Measurements from ENCODE around the gene ZNF778. TPM values are rescaled to one million over a fixed set of nuclear protein-coding genes. Genes with fewer than 3 reads are reported as not detected.

ZNF778 gene
- total and polyA plus RNA-seq, 2 donors from 2014 or later, result 2.2 to 12.7 TPM

DNA sequence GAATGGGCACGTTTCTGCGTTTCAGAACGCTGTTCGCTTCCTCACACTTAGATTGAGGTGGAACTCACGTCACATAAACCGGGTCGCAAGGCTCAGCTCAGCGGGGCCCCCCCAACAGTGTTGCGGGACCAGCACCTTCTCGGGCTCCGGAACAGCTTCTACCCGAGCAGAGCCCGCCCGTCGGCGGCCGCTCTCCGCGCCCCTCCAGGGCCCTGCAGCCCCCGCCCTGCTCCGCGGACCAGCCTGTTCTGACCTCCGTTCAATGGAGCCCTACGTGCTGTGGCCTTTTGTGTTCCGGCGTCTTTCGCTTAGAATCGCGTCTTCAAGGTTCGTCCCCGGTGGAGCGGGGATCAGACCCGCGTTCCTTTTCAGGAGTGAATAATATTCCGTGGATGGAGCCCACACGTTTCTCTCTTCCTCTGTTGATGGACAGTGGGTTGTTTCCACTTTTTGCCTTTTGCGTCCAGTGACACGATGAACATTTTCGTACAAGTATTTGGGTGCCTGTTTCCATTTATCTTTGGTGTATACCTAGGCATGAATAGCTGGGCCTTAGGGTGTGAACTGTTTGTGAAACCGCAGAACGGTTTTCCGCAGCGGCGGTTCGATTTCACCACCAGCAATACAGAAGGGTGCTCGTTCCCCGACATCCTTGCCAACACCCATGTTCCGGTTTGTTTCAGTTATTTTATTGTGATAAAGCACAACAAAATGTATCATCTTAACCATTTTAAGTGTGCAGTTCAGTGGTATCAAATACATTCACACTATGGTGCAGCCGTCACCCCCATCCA is 14.9 kb upstream of the ZNF778 start:
- DNase-seq (peak in 1 of 5 donors; percentile 58), FAIRE-seq (no peak)
- no peak overlapping the region for H3K27ac ChIP-seq (ENCODE audit: low read depth in 2 of 2, low read length in 2 of 2)
- H3K9ac ChIP-seq (ENCODE audit: low read length in 3 of 3), result no peak overlapping the region
- peak overlapping the region in 2 of 3 donors; percentile 45 to 49 for H3K4me3 ChIP-seq (ENCODE audit: low read length in 3 of 3)
- intact Hi-C loops (cut with DNase I), result no loop called here
- peaks cover 17% of the 10 kb centered on the region for H3K27me3 ChIP-seq (ENCODE audit: control insufficient read depth, insufficient read depth, low read length)
- H3K9me3 ChIP-seq (ENCODE audit: control insufficient read depth in 2 of 3, insufficient read depth in 1 of 3, low read length in 3 of 3), result no peaks in the 10 kb centered on the region
- no peaks in the 10 kb centered on the region for H3K36me3 ChIP-seq (ENCODE audit: control insufficient read depth in 2 of 3, insufficient read depth in 3 of 3, low read length in 3 of 3)
- no peak for TF ChIP-seq CTCF (IDR thresholded peaks at IDR 0.05; ENCODE audit: borderline replicate concordance, extremely low read depth, insufficient read depth)
- peaks cover 0 to 2% (median 0%) of the 10 kb centered on the region in 3 donors for H3K4me1 ChIP-seq (ENCODE audit: control insufficient read depth in 2 of 3, insufficient read depth in 2 of 3, low read depth in 1 of 3, low read length in 3 of 3)

DNA sequence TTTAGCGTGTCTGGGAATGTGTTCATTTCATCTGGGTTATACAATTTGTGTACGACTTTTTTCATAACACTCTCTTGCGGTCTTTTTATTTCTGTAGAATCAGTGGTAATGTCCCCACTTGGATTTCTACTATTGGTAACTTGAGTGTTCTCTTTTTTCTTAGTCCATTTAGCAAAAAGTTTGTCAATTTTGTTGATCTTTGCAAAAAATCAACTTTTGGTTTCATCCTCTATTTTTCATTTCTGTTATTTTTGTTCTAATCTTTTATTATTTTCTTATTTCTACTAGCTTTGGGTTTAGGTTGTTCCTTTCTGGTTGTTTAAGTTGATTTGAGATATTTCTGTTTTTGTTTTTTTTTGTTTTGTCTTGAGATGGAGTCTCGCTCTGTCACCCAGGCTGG is 9.5 kb upstream of the ZNF778 start:
- Histone ChIP-seq H3K27ac (ENCODE audit: low read depth in 2 of 2, low read length in 2 of 2) (no peak overlapping the region), H3K4me3 (ENCODE audit: low read length in 3 of 3) (no peak overlapping the region), H3K27me3 (ENCODE audit: control insufficient read depth, insufficient read depth, low read length) (peaks cover 7% of the 10 kb centered on the region), H3K36me3 (ENCODE audit: control insufficient read depth in 2 of 3, insufficient read depth in 3 of 3, low read length in 3 of 3) (no peaks in the 10 kb centered on the region), H3K9ac (ENCODE audit: low read length in 3 of 3) (no peak overlapping the region), H3K9me3 (ENCODE audit: control insufficient read depth in 2 of 3, insufficient read depth in 1 of 3, low read length in 3 of 3) (no peaks in the 10 kb centered on the region), H3K4me1 (ENCODE audit: control insufficient read depth in 2 of 3, insufficient read depth in 2 of 3, low read depth in 1 of 3, low read length in 3 of 3) (no peaks in the 10 kb centered on the region)
- intact Hi-C loops (cut with DNase I), result no loop called here
- TF ChIP-seq CTCF (IDR thresholded peaks at IDR 0.05; ENCODE audit: borderline replicate concordance, extremely low read depth, insufficient read depth), result no peak
- FAIRE-seq (no peak), DNase-seq (no peak)

GRCh38 chr16:89209522-89210044 is 7.9 kb upstream of the ZNF778 start:
- H3K4me1 ChIP-seq (ENCODE audit: control insufficient read depth in 2 of 3, insufficient read depth in 2 of 3, low read depth in 1 of 3, low read length in 3 of 3), result no peaks in the 10 kb centered on the region
- no peak for TF ChIP-seq CTCF (IDR thresholded peaks at IDR 0.05; ENCODE audit: borderline replicate concordance, extremely low read depth, insufficient read depth)
- no peaks in the 10 kb centered on the region for H3K9me3 ChIP-seq (ENCODE audit: control insufficient read depth in 2 of 3, insufficient read depth in 1 of 3, low read length in 3 of 3)
- intact Hi-C loops (cut with DNase I), result no loop called here
- no peak overlapping the region for H3K27ac ChIP-seq (ENCODE audit: low read depth in 2 of 2, low read length in 2 of 2)
- no peaks in the 10 kb centered on the region for H3K27me3 ChIP-seq (ENCODE audit: control insufficient read depth, insufficient read depth, low read length)
- no peaks in the 10 kb centered on the region for H3K36me3 ChIP-seq (ENCODE audit: control insufficient read depth in 2 of 3, insufficient read depth in 3 of 3, low read length in 3 of 3)
- no peak overlapping the region for H3K4me3 ChIP-seq (ENCODE audit: low read length in 3 of 3)
- no peak for FAIRE-seq
- DNase-seq, result peak in 1 of 5 donors; percentile 54
- no peak overlapping the region for H3K9ac ChIP-seq (ENCODE audit: low read length in 3 of 3)
